GM18508 (cell line): ENCODE results near the gene PTCH1.

ENCODE experiments used
- ATAC-seq: cut with Tn5 transposase; IDR thresholded peaks from one replicate; pipeline ENCODE4 v1.9.1; 2021; ENCODE audit warnings: moderate number of reproducible peaks; ENCODE audit not compliant: insufficient read depth, unreplicated experiment

Gene PTCH1

GRCh38 chr9:95499847-95500246 is 16.9 kb downstream of the PTCH1 start:
- no peak for ATAC-seq

- ATAC-seq, result no peak
These were observed 17.6 kb downstream of the PTCH1 start for GRCh38 chr9:95499046-95499676.

GRCh38 chr9:95498641-95499040 is 18.1 kb downstream of the PTCH1 start:
- no peak for ATAC-seq

- ATAC-seq, result no peak
These were observed 19.0 kb downstream of the PTCH1 start for GRCh38 chr9:95497772-95498171.

- no peak for ATAC-seq
These were observed 20.1 kb downstream of the PTCH1 start for GRCh38 chr9:95496687-95497086.

- no peak for ATAC-seq
These were observed 20.8 kb downstream of the PTCH1 start for GRCh38 chr9:95495961-95496360.

- ATAC-seq, result no peak
These were observed 21.2 kb downstream of the PTCH1 start for GRCh38 chr9:95495529-95495928.

GRCh38 chr9:95494416-95495371 is 22.1 kb downstream of the PTCH1 start:
- ATAC-seq, result peak; percentile 78

GRCh38 chr9:95494022-95494415 is 22.8 kb downstream of the PTCH1 start:
- ATAC-seq, result no peak

- no peak for ATAC-seq
These were observed 23.4 kb downstream of the PTCH1 start for GRCh38 chr9:95493402-95493801.

GRCh38 chr9:95491543-95492320 is 25.0 kb downstream of the PTCH1 start:
- no peak for ATAC-seq

GRCh38 chr9:95488954-95489353 is 27.8 kb downstream of the PTCH1 start:
- ATAC-seq, result no peak

- no peak for ATAC-seq
These were observed 30.5 kb downstream of the PTCH1 start for GRCh38 chr9:95486318-95486717.

- ATAC-seq, result no peak
These were observed 32.5 kb downstream of the PTCH1 start for GRCh38 chr9:95484225-95484624.

- no peak for ATAC-seq
These were observed 33.3 kb downstream of the PTCH1 start for GRCh38 chr9:95483431-95483830.

- ATAC-seq, result no peak
These were observed 34.1 kb downstream of the PTCH1 start for GRCh38 chr9:95482621-95483020.

GRCh38 chr9:95481000-95481399 is 35.8 kb downstream of the PTCH1 start:
- ATAC-seq, result no peak

- ATAC-seq, result no peak
These were observed 36.4 kb downstream of the PTCH1 start for GRCh38 chr9:95480346-95480745.

- ATAC-seq, result no peak
These were observed 37.4 kb downstream of the PTCH1 start for GRCh38 chr9:95479330-95479729.

- ATAC-seq, result no peak
These were observed 38.4 kb downstream of the PTCH1 start for GRCh38 chr9:95478335-95478734.

GRCh38 chr9:95477885-95478284 is 38.9 kb downstream of the PTCH1 start:
- no peak for ATAC-seq
